SU-DHL-6 (cell line): ENCODE data around the gene TNS1.

Source experiments
- CTCF ChIP-seq: fragments of 200-600 bp; sonication (generic); IDR thresholded peaks from one replicate; pipeline ENCODE4 v1.5.1; 2017; ENCODE audit warnings: antibody characterized with exemption, mild to moderate bottlenecking, low read length, moderate library complexity; ENCODE audit not compliant: insufficient read depth, poor library complexity, severe bottlenecking
- EZH2phosphoT487 ChIP-seq: fragments of 200-600 bp; sonication (generic), shearing (Covaris generic); conservative IDR thresholded peaks from 2 replicates; pipeline ENCODE4 v1.6.1; 2018; ENCODE audit warnings: mild to moderate bottlenecking, antibody characterized with exemption, low read length, moderate library complexity, mixed read lengths

GRCh38 chr2:217920879-217921603 is 81.8 kb downstream of the TNS1 start:
- no peak for TF ChIP-seq EZH2phosphoT487
- no peak for TF ChIP-seq CTCF
